GM18951 (cell line): ENCODE results near the gene ADH6.

Experiments used
- POLR2A ChIP-seq: IDR thresholded peaks from 4 replicates; pipeline ENCODE4 v1.6.1; 2011; ENCODE audit warnings: mild to moderate bottlenecking; ENCODE audit not compliant: insufficient read length, insufficient read depth; ENCODE audit errors: extremely low read depth
- in situ Hi-C: fragments of 300-500 bp; cut with MboI; formaldehyde crosslinking; loops from one replicate; pipeline ENCODE4 v1.12.0; 2022; ENCODE audit warnings: low sequenced_read_pairs, mixed read lengths, inconsistent platforms; ENCODE audit not compliant: unreplicated experiment

The ADH6 gene

GRCh38 chr4:99179178-99179577, 39.9 kb downstream of the ADH6 start:
- in situ Hi-C loops = no loop called here

DNA sequence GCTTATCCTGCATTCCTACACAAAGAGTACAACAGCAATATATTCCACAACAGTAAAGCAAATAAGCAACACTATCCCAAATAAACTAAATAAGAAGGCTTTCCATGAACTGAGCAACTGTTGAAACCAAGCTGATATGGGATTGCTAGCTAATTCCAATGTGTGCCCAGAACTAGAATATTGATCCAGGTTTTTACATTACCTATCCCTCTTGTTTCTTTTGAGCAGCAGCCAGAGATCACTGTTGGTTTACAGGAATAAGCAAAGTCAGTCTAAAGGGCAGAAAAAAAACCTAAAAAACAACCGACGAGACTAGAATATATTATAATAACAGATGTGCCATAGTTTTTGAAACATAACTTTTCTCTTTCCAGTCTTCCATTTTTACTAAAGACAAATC, 52.5 kb downstream of the ADH6 start:
- TF ChIP-seq POLR2A = no peak
- in situ Hi-C loops = no loop called here

More at GRCh38 chr4:99179178-99179577, 39.9 kb downstream of the ADH6 start:
- no peak for TF ChIP-seq POLR2A

GRCh38 chr4:99165978-99166377, 53.1 kb downstream of the ADH6 start:
- no peak for TF ChIP-seq POLR2A
- in situ Hi-C loops = no loop called here

DNA sequence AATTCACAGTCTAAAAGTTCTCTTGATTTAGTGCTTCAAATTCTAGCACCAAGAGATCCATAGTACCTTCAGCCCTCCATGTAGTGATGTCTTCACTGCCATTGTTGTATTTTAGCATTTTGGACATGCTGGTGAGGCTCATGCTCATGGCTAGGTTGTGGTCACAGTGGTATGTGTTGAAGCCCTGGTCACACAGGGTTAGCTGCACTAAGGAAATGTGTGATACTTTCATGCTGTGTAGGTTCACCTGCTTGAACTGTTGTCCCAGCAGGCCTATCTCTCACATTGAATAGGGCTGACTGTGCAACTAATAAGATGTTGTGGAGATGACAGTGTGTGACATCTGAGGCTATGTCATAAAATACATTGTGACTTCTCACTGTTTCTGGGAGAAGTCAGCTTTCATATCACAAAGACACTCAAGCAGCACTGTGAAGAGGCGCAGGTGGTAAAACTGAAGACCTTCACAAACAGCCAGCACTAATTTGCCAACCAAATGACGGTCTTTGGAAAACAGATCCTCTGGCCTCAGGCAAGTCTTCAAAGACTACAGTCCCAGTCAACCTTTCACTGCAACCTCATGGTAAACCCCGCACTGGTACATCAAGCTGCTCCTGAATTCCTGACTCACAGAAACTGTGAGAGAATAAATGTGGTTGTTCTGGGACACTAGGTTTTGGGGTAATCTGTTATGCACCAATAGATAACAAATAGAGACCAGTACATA, 57.5 kb downstream of the ADH6 start:
- in situ Hi-C loops = no loop called here
- TF ChIP-seq POLR2A = no peak

DNA sequence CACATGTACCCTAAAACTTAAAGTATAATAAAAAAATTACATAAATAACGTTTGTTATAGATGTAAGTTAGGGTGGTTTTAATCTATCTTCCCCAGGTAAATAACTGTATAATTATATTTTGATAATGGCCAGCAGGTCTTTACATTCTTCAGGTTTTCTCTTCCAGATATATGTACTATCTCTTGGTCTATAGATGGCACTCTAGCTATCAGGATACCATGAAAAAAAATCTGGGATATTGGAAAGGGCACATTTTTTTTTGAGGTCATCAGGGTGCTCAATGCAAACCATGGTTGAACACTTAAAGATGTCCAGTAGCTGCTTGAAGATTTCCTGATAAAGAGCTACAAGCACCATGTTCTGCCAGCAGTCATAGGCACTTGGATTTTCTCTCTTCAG, 59.3 kb downstream of the ADH6 start:
- in situ Hi-C loops = no loop called here
- no peak for TF ChIP-seq POLR2A

GRCh38 chr4:99157478-99157935, 61.5 kb downstream of the ADH6 start:
- TF ChIP-seq POLR2A = no peak
- in situ Hi-C loops = no loop called here

DNA sequence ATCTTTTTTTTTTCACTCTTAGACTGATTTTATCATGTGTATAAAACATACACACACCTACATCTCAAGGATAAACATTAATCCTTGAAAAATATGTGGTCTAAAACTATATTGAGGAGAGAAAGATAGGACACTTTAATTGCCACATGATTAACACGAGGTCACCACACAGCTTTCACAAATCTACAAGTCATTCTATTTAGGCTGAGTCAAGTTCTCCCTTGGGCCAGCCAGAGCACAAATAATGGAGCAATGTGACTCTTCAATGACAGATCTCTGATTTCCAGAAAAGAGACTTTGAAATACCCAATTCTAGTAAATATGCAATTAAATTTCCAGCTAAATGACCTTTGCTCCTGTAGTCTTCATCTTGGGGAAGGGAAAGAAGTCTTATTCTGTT, 62.1 kb downstream of the ADH6 start:
- no peak for TF ChIP-seq POLR2A
- in situ Hi-C loops = no loop called here

DNA sequence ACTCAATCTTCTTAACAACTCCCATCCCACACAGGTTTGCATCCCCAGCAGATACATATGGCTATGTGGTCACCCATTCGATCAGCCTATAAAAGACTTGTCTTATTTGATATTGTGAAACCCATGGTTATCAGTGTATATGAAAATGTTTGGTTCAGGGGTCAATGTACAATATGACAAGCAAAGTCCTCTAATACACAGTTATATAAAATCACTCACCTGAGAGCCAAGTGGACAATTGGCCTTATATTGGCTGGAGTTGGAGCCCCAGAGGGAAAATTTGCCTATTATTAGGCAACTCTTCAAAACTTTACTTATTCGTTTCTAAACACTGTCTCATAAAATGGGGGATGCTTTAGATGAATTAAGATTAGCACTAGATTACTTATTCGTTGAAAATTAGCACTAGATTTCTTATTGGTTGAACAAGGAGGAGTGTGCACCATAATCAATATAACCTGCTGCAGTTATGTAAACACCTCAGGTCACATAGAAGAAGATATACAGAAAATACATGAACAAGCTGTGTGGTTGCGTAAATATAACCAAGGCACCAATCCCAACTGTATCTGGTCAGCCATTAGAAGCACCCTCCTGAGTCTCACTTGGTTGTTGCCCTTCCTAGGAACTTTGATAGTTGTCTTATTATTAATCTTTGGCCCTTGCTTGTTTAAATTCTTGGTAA, 64.2 kb downstream of the ADH6 start:
- no peak for TF ChIP-seq POLR2A
- in situ Hi-C loops = no loop called here
